Spleen (tissue), 7 donors: ENCODE measurements around the gene OR6Q1.

Experiments
- CTCF ChIP-seq, 11 experiments: fragments of 200-600 bp in 7 of 11; fragments of 450-650 bp in 4 of 11; sonication (generic) in 4 of 11; IDR thresholded peaks in 8 of 11; conservative IDR thresholded peaks in 3 of 11; 1 replicate in 7 of 11; 2 replicates in 4 of 11; pipeline versions ENCODE4 v1.4.0 to v1.8.0; 2016 to 2021; ENCODE audit warnings: antibody characterized with exemption in 11 of 11, inconsistent platforms in 4 of 11, mild to moderate bottlenecking in 1 of 11
- POLR2A ChIP-seq, 3 donors: fragments of 450-650 bp; IDR thresholded peaks; one replicate each; pipeline ENCODE4 v1.5.1; 2017; ENCODE audit warnings: antibody characterized with exemption in 3 of 3, mild to moderate bottlenecking in 1 of 3
- POLR2AphosphoS5 ChIP-seq, 3 donors: sonication (generic); formaldehyde crosslinking; IDR thresholded peaks; one replicate each; pipeline ENCODE4 v1.5.1; 2017; ENCODE audit warnings: antibody characterized with exemption in 3 of 3
- donor health status: DM: no; HTN: no; CAD: no; lungs with moderate emphysema.
- donor health status: DM: no; HTN: no; CAD: no.
- donor health status: DM: no; HTN: no; CAD: no.

GRCh38 chr11:58003036-58003435 is 27.7 kb upstream of the OR6Q1 start:
- TF ChIP-seq CTCF (IDR thresholded peaks at IDR 0.05 in 8 of 11, conservative IDR thresholded peaks at IDR 0.05 in 3 of 11) (no peak), POLR2AphosphoS5 (IDR thresholded peaks at IDR 0.05) (no peak), POLR2A (IDR thresholded peaks at IDR 0.05) (no peak)
